GM12878 (cell line): ENCODE results near the gene DTL.

ENCODE experiments used
- CTCF ChIP-seq, 3 experiments: IDR thresholded peaks in 2 of 3; conservative IDR thresholded peaks in 1 of 3; 2 replicates each; pipeline ENCODE4 v1.5.1; 2011; ENCODE audit warnings: low read depth in 3 of 3, low read length in 3 of 3, mild to moderate bottlenecking in 3 of 3, control low read depth in 2 of 3, moderate library complexity in 2 of 3, inconsistent platforms in 1 of 3, mixed read lengths in 1 of 3; ENCODE audit not compliant: control insufficient read depth in 2 of 3, insufficient read depth in 1 of 3; ENCODE audit errors: extremely low read depth in 1 of 3
- PBX3 ChIP-seq: IDR thresholded peaks from 2 replicates; pipeline ENCODE4 v1.6.1; 2011; ENCODE audit warnings: mild to moderate bottlenecking, low read depth, low read length, moderate library complexity; ENCODE audit not compliant: insufficient replicate concordance

- no peak for TF ChIP-seq CTCF (IDR thresholded peaks at IDR 0.05 in 2 of 3, conservative IDR thresholded peaks at IDR 0.05 in 1 of 3; ENCODE audit: control insufficient read depth in 2 of 3, extremely low read depth in 1 of 3, insufficient read depth in 1 of 3, low read depth in 3 of 3, low read length in 3 of 3)
- no peak for TF ChIP-seq PBX3
Observed at GRCh38 chr1:212111536-212111935, 76.0 kb downstream of the DTL start.
